GM18867 (cell line): ENCODE data around the gene OR10Z1.

Source experiments
- ATAC-seq: cut with Tn5 transposase; IDR thresholded peaks from one replicate; pipeline ENCODE4 v1.9.1; 2021; ENCODE audit warnings: mild to moderate bottlenecking, moderate library complexity; ENCODE audit not compliant: unreplicated experiment

The OR10Z1 gene, protein sequence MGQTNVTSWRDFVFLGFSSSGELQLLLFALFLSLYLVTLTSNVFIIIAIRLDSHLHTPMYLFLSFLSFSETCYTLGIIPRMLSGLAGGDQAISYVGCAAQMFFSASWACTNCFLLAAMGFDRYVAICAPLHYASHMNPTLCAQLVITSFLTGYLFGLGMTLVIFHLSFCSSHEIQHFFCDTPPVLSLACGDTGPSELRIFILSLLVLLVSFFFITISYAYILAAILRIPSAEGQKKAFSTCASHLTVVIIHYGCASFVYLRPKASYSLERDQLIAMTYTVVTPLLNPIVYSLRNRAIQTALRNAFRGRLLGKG

DNA sequence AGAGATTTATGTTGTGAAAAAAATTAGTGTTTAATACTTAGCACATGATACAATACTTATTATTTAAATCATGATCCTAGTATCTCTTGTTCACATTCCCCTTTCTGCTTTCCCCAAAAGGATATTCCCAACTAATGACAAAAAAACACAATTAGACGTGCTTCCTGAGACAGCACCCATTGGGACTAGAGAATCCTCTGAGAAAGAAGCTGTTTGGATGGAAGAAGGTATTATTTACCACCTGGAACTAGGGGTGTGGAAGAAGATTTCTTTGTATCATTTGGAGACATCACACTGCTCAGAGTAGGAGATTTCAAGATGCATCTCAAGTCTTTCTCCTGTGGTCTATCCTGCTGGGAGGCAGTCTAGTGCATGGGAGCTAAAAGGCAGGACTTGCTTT lies at the start of gene OR10Z1:
TSS of gene OR10Z1 (plus strand) at position 301 of the 400 bp plus-strand sequence. CDS start 1,171 bp downstream, outside the sequence.
- ATAC-seq, result no peak

GRCh38 chr1:158559696-158560095 lies 45.4 kb upstream of the OR10Z1 start:
- ATAC-seq, result no peak

GRCh38 chr1:158563853-158564252 lies 41.2 kb upstream of the OR10Z1 start:
- no peak for ATAC-seq

GRCh38 chr1:158564608-158565007 lies 40.5 kb upstream of the OR10Z1 start:
- no peak for ATAC-seq

GRCh38 chr1:158570480-158570879 lies 34.6 kb upstream of the OR10Z1 start, which contains the start of gene OR6P1:
Gene OR6P1, minus strand, starts transcription at chr1:158570580. Its CDS starts 6,976 bp downstream, at chr1:158563604.
- no peak for ATAC-seq

DNA sequence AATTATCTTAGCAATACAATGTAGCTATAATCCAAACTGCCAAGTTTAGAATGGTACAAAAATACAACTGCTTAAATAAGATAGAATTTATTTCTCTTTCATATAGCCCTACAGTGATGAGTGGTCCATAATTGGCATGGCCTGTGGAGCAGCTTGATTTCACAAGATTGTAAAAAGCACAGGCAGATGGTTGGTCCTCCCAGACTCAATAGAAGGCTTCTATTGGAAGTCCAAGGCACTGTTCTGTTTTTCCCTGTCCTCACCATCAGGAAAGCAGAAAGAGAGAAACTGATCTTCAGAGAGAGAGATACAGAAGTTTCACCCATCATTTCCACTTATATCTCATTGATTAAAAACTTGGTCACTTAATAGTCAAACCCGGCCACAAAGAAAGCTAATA lies 32.8 kb upstream of the OR10Z1 start:
- no peak for ATAC-seq

- ATAC-seq, result no peak
These were observed 27.5 kb upstream of the OR10Z1 start for GRCh38 chr1:158577561-158577960.

- ATAC-seq, result no peak
These were observed 25.3 kb upstream of the OR10Z1 start, which contains the start of gene OR10X1 for GRCh38 chr1:158579733-158580132. Gene OR10X1, minus strand, starts transcription at chr1:158579899. Its CDS starts 0 bp downstream, at chr1:158579899.

- ATAC-seq, result no peak
These were observed 21.1 kb upstream of the OR10Z1 start for GRCh38 chr1:158583962-158584361.

GRCh38 chr1:158586942-158587341 lies 18.1 kb upstream of the OR10Z1 start:
- ATAC-seq, result no peak

- ATAC-seq, result no peak
These were observed 4.3 kb upstream of the OR10Z1 start for GRCh38 chr1:158600735-158601134.

GRCh38 chr1:158607296-158607695 lies 2.2 kb downstream of the OR10Z1 start:
- ATAC-seq, result no peak

- ATAC-seq, result peak; percentile 88
These were observed 6.8 kb downstream of the OR10Z1 start for GRCh38 chr1:158611916-158612315.

DNA sequence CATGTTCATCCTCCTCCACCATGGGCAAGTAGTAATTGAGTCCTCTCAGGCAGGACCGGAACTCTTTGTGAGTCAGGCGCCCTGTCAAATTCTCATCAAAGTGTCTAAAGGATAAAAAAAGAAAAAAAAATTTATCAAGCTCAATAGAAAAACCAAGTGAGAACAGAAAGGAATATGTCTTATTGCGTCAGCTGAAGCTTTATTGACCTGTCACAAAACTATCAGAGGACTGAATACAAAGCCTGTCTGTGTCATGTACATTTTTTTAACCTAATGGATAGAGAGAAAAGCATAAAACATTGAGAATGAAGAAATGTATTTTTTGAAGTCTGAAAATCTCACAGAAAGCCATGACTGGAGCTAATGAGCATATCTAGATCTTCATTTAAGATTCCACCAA lies 8.7 kb downstream of the OR10Z1 start:
- no peak for ATAC-seq

DNA sequence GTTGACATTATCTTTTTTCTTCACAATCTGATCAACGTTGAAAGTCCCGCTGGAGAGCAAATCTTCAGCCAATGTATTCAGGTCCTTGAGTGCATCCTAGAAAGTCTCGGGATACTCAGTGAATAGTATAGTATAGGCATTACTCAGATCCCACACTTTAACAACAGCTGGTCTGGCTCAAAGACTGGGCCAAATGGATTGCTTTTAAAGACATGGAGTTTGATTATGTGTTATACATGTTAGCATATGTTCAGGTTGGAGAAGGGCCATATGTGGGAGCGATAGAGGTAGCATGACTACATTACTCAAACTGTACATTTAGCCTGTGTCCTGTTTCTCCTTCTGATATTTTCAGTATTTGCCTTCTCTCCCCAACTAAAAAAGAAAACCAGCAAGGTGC lies 33.1 kb downstream of the OR10Z1 start:
- no peak for ATAC-seq

DNA sequence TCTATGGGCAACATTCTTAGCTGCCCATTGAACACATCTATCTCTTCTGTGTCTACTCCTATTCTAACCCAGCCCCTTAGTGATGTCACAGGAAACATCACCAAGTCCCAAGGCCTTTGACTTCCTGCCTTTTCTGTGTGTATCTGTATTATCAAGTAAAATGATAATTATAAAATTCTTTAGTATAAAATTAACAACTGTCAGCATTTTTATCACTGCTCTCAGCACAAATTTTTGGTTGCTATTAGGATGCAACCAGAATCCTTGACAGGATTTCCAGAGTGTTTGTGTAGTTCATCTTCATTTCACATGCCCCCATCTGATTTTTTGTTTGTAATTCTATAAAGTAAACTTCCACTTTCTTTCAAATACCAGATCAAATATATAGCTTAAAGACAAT lies 33.8 kb downstream of the OR10Z1 start:
- ATAC-seq, result no peak

DNA sequence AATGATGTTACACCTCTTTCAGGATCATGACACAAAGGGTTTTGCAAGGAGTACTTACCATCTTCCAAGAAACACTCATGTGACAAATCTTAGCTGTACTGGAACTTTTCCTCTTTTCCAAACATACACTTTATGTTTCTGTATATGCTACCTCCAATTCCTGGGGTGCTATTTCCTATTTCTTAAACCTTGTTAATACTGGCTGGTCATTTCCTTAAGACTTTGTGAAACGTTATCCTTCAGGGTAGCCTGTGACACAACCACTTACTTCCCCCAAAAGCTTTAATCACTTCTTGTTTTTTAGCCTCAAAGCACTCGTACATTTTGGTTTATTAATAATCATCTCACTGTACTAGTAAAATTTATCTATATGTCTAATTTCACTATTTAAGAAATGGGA lies 39.4 kb downstream of the OR10Z1 start:
- no peak for ATAC-seq

DNA sequence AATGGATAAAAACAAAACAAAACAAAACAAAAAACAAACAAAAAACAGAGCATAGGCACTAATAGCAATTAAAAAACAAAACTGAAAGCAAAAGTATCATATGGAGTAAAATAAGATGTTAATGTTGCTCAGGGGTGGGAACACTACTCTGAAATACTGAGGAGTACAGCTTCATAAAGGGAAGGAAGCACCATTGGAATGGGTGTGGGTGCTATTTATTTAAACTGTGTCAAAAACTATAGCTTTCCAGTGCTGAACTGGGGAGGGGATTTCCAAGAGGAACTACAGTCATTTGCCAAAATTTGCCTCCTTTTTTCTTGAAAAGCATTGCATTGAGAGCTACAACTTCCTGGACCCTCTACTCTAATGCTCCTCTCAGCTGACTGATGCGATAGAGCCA lies 41.4 kb downstream of the OR10Z1 start:
- no peak for ATAC-seq

DNA sequence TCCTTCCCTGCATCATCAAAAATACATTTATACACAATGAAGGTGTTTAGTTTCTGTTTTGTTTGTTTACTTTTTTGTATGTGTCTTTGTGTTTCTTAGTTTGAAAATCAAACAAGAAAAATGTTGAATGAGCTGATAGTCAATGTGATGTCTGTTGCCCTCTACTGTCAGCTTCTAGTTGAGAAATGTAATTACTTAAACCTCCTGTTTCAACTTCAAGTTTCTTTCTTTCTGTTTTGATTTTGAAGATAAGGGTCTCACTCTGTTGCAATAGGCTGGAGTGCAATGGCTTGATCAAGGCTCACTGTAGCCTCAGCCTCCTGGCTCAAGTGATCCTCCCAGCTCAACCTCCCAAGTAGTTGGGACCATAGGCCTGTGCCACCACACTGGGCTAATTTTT lies 44.0 kb downstream of the OR10Z1 start:
- ATAC-seq, result peak; percentile 66

GRCh38 chr1:158652721-158653334 lies 47.8 kb downstream of the OR10Z1 start:
- ATAC-seq, result no peak

GRCh38 chr1:158654086-158654485 lies 49.0 kb downstream of the OR10Z1 start:
- ATAC-seq, result no peak

DNA sequence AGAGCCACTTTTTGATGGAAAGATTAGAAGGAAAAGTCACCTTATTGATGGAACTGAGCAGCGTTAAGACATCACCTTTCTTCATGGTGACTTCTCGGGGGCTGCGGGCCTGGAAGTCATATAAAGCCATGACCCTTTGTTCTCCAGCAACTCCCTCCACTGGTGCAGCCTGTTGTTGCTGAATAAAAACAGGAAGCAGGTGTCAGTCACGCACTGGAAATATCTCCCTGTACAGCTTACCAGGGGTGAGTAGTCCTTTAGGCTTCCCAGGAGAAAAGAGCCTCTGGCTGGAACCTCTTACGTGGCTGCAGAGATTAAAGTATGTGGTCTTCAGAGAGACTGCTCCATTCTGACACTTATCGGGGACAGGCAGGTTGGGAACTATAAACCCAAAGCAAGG lies 49.5 kb downstream of the OR10Z1 start:
- no peak for ATAC-seq
